ENCODE measurements around the gene GPLD1.
"Not testable (repeated sequence)": the region's sequence is repeated elsewhere in the genome, so short reads cannot be mapped to it uniquely, and the experiment has no call there.

GPLD1 gene

GRCh38 chr6:24489470-24489869 lies at the start of gene GPLD1:
Gene GPLD1, minus strand, starts transcription at chr6:24489578. Its CDS starts 67 bp downstream, at chr6:24489511.
- DNase-seq = no peak

- no peak for DNase-seq
Observed at GRCh38 chr6:24537771-24538385, 48.5 kb upstream of the GPLD1 start.

GRCh38 chr6:24537082-24537699 lies 47.8 kb upstream of the GPLD1 start:
- no peak for DNase-seq

GRCh38 chr6:24536466-24536865 lies 47.1 kb upstream of the GPLD1 start:
- DNase-seq = no peak

GRCh38 chr6:24535210-24535609 lies 45.8 kb upstream of the GPLD1 start:
- DNase-seq = no peak

GRCh38 chr6:24534329-24534728 lies 45.0 kb upstream of the GPLD1 start:
- no peak for DNase-seq

- no peak for DNase-seq
Observed at GRCh38 chr6:24529985-24530384, 40.6 kb upstream of the GPLD1 start.

GRCh38 chr6:24524805-24525204 lies 35.4 kb upstream of the GPLD1 start:
- DNase-seq = no peak

- DNase-seq = no peak
Observed at GRCh38 chr6:24524329-24524728, 35.0 kb upstream of the GPLD1 start.

GRCh38 chr6:24522228-24523176 lies 33.1 kb upstream of the GPLD1 start:
- DNase-seq = no peak

GRCh38 chr6:24520929-24521546 lies 31.7 kb upstream of the GPLD1 start:
- DNase-seq = peak; percentile 33

- DNase-seq = no peak
Observed at GRCh38 chr6:24517659-24518543, 28.5 kb upstream of the GPLD1 start.

GRCh38 chr6:24513602-24514001 lies 24.2 kb upstream of the GPLD1 start:
- DNase-seq = no peak

GRCh38 chr6:24511976-24512375 lies 22.6 kb upstream of the GPLD1 start:
- not testable (repeated sequence) for DNase-seq

GRCh38 chr6:24506814-24507520 lies 17.6 kb upstream of the GPLD1 start:
- no peak for DNase-seq

GRCh38 chr6:24504649-24505586 lies 15.5 kb upstream of the GPLD1 start:
- DNase-seq = no peak

GRCh38 chr6:24504287-24504648 lies 14.9 kb upstream of the GPLD1 start:
- no peak for DNase-seq

- no peak for DNase-seq
Observed at GRCh38 chr6:24501914-24502313, 12.5 kb upstream of the GPLD1 start.

GRCh38 chr6:24501374-24501773 lies 12.0 kb upstream of the GPLD1 start:
- DNase-seq = no peak

GRCh38 chr6:24500683-24501082 lies 11.3 kb upstream of the GPLD1 start:
- no peak for DNase-seq

Data from stimulated activated CD4-positive, alpha-beta T cell treated with anti-CD3 and anti-CD28 coated beads, Interleukin-12 subunit alpha, Interleukin-12 subunit beta, amount 100 ng/mL, for 4 hours (primary cell).